HL-60 (cell line): ENCODE data around the gene PDE2A.

Source experiments
- DNase-seq, 2 experiments: peaks; one replicate each; pipeline ENCODE4 v3.0.0-alpha.2; 2010 to 2020; ENCODE audit warnings: low read depth in 1 of 2, low spot score in 1 of 2
- H3K27ac ChIP-seq: fragments of 250-450 bp; sonication (Bioruptor Pico); replicated peaks from 2 replicates; pipeline ENCODE4 v1.5.1; 2020; ENCODE audit warnings: mild to moderate bottlenecking, moderate library complexity
- H3K27me3 ChIP-seq: fragments of 250-450 bp; sonication (Bioruptor Pico); 2 replicates; pipeline ENCODE4 v1.5.1; 2021; ENCODE audit warnings: mild to moderate bottlenecking, moderate library complexity; ENCODE audit not compliant: insufficient read depth, poor library complexity, severe bottlenecking
- H3K4me3 ChIP-seq: replicated peaks from 2 replicates; pipeline ENCODE4 v1.5.1; 2011; ENCODE audit warnings: mild to moderate bottlenecking, control low read depth, low read length; ENCODE audit not compliant: insufficient read depth
- GABPA ChIP-seq: IDR thresholded peaks from 2 replicates; pipeline ENCODE4 v1.6.1; 2012; ENCODE audit warnings: low read depth
- POLR2AphosphoS5 ChIP-seq: IDR thresholded peaks from 2 replicates; pipeline ENCODE4 v1.6.1; 2012; ENCODE audit warnings: low read depth
- REST ChIP-seq: IDR thresholded peaks from 2 replicates; pipeline ENCODE4 v1.6.1; 2012; ENCODE audit warnings: low read depth; ENCODE audit not compliant: insufficient replicate concordance
- SPI1 ChIP-seq: IDR thresholded peaks from 2 replicates; pipeline ENCODE4 v1.6.1; 2012; ENCODE audit warnings: low read depth, mild to moderate bottlenecking, borderline replicate concordance
- TF ChIP-seq, protein P1 (sequence below): IDR thresholded peaks from one replicate; pipeline ENCODE4 v1.5.1; 2011; ENCODE audit warnings: low read length, control low read depth, inconsistent platforms; ENCODE audit not compliant: insufficient read depth

Gene PDE2A

DNA sequence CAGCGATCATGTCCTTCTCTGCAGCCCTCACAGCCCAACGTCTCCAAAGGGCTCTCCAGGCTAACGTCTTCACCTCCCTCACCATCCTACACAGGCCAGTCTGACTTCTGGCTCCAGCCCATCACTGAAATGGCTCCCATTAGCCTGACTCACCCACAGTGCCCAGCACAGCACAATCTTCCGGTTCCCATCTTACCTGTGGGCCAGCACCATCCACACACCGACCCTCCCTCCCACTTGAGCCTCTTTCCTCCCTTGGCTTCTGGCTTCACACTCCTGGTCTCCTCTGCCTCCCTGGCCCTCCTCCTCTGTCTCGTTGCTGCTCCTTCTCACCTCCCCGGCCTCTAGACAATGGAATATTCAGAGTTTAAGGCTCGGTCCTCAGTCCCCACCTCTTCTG, 51.2 kb downstream of the PDE2A start:
- DNase-seq: no peak
- H3K27ac ChIP-seq: no peak overlapping the region
- peaks cover 10% of the 10 kb centered on the region for H3K27me3 ChIP-seq
- TF ChIP-seq, protein P1, sequence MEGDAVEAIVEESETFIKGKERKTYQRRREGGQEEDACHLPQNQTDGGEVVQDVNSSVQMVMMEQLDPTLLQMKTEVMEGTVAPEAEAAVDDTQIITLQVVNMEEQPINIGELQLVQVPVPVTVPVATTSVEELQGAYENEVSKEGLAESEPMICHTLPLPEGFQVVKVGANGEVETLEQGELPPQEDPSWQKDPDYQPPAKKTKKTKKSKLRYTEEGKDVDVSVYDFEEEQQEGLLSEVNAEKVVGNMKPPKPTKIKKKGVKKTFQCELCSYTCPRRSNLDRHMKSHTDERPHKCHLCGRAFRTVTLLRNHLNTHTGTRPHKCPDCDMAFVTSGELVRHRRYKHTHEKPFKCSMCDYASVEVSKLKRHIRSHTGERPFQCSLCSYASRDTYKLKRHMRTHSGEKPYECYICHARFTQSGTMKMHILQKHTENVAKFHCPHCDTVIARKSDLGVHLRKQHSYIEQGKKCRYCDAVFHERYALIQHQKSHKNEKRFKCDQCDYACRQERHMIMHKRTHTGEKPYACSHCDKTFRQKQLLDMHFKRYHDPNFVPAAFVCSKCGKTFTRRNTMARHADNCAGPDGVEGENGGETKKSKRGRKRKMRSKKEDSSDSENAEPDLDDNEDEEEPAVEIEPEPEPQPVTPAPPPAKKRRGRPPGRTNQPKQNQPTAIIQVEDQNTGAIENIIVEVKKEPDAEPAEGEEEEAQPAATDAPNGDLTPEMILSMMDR: no peak
- TF ChIP-seq SPI1 (no peak), POLR2AphosphoS5 (no peak), REST (no peak), GABPA (no peak)
- H3K4me3 ChIP-seq: no peak overlapping the region

GRCh38 chr11:72621008-72621610, 53.1 kb downstream of the PDE2A start:
- TF ChIP-seq GABPA: no peak
- TF ChIP-seq SPI1: no peak
- TF ChIP-seq REST: no peak
- no peak for TF ChIP-seq POLR2AphosphoS5
- TF ChIP-seq, protein P1: no peak
- Histone ChIP-seq H3K4me3 (no peak overlapping the region), H3K27me3 (peaks cover 13% of the 10 kb centered on the region), H3K27ac (no peak overlapping the region)
- DNase-seq: no peak

- TF ChIP-seq SPI1: no peak
- TF ChIP-seq, protein P1: no peak
- TF ChIP-seq POLR2AphosphoS5: no peak
- TF ChIP-seq GABPA: no peak
- no peak for TF ChIP-seq REST
- no peak overlapping the region for H3K27ac ChIP-seq
Measured at GRCh38 chr11:72618803-72619202, 55.4 kb downstream of the PDE2A start.

More at GRCh38 chr11:72618803-72619202, 55.4 kb downstream of the PDE2A start:
- Histone ChIP-seq H3K27me3 (peaks cover 14% of the 10 kb centered on the region), H3K4me3 (no peak overlapping the region)
- DNase-seq: no peak
